OCI-LY1 (cell line): ENCODE results near the gene PPP1R27.
A peak's percentile ranks its signal among the peaks of the same experiment; 100 is the strongest.

ENCODE experiments used
- H2AFZ ChIP-seq: fragments of 200-600 bp; sonication (generic), shearing (Covaris generic); 2 replicates; pipeline ENCODE4 v1.6.0; 2014; ENCODE audit warnings: antibody characterized with exemption, mild to moderate bottlenecking, low read length
- H3F3A ChIP-seq: fragments of 200-600 bp; sonication (generic), shearing (Covaris generic); 2 replicates; pipeline ENCODE4 v1.6.0; 2014; ENCODE audit warnings: mild to moderate bottlenecking, antibody characterized with exemption, low read length, moderate library complexity; ENCODE audit not compliant: insufficient read depth
- H3K27ac ChIP-seq: fragments of 200-600 bp; sonication (generic); 2 replicates; pipeline ENCODE4 v1.5.1; 2014; ENCODE audit warnings: low read length, mixed run types, mild to moderate bottlenecking, low read depth; ENCODE audit not compliant: poor library complexity, severe bottlenecking
- H3K27me3 ChIP-seq: fragments of 200-600 bp; sonication (generic); 2 replicates; pipeline ENCODE4 v1.6.0; 2014; ENCODE audit warnings: antibody characterized with exemption, mild to moderate bottlenecking, low read length, moderate library complexity; ENCODE audit not compliant: insufficient read depth
- H3K36me3 ChIP-seq: fragments of 200-600 bp; sonication (generic); 2 replicates; pipeline ENCODE4 v1.6.1; 2014; ENCODE audit warnings: mild to moderate bottlenecking, antibody characterized with exemption, low read length, moderate library complexity, mixed read lengths; ENCODE audit not compliant: insufficient read depth
- H3K4me1 ChIP-seq: fragments of 200-600 bp; sonication (generic); 2 replicates; pipeline ENCODE4 v1.5.1; 2014; ENCODE audit warnings: mild to moderate bottlenecking, low read length, moderate library complexity; ENCODE audit not compliant: insufficient read depth, severe bottlenecking
- H3K4me2 ChIP-seq: fragments of 200-600 bp; sonication (generic), shearing (Covaris generic); 2 replicates; pipeline ENCODE4 v1.6.1; 2014; ENCODE audit warnings: low read length
- H3K4me3 ChIP-seq: fragments of 200-600 bp; sonication (generic); 2 replicates; pipeline ENCODE4 v1.5.1; 2014; ENCODE audit warnings: low read length, low read depth, mild to moderate bottlenecking, mixed read lengths; ENCODE audit not compliant: poor library complexity, severe bottlenecking
- H3K79me2 ChIP-seq: fragments of 200-600 bp; shearing (Covaris generic); 2 replicates; pipeline ENCODE4 v1.6.1; 2016; ENCODE audit warnings: mixed run types, low read length, mixed read lengths; ENCODE audit not compliant: insufficient read depth
- H3K9ac ChIP-seq: fragments of 200-600 bp; sonication (generic), shearing (Covaris generic); 2 replicates; pipeline ENCODE4 v1.6.1; 2014; ENCODE audit warnings: mild to moderate bottlenecking, low read length, mixed read lengths
- H3K9me2 ChIP-seq: fragments of 200-600 bp; sonication (generic), shearing (Covaris generic); 2 replicates; pipeline ENCODE4 v1.6.1; 2014; ENCODE audit warnings: low read depth, mild to moderate bottlenecking, low read length, mixed read lengths
- H3K9me3 ChIP-seq: fragments of 200-600 bp; shearing (Covaris generic); 2 replicates; pipeline ENCODE4 v1.6.1; 2014; ENCODE audit warnings: low read length, mixed read lengths
- H4K20me1 ChIP-seq: fragments of 200-600 bp; sonication (generic), shearing (Covaris generic); 2 replicates; pipeline ENCODE4 v1.6.0; 2016; ENCODE audit warnings: mild to moderate bottlenecking, low read length; ENCODE audit not compliant: insufficient read depth
- EZH2 ChIP-seq: fragments of 200-600 bp; sonication (generic), shearing (Covaris generic); IDR thresholded peaks from 2 replicates; pipeline ENCODE4 v1.8.0; 2017; ENCODE audit warnings: borderline replicate concordance, mixed run types, mild to moderate bottlenecking, antibody characterized with exemption, low read length, moderate library complexity, mixed read lengths
- TF ChIP-seq, protein P1 (sequence below): fragments of 200-600 bp; sonication (generic), shearing (Covaris generic); IDR thresholded peaks from 2 replicates; pipeline ENCODE4 v1.5.1; 2017; ENCODE audit warnings: mild to moderate bottlenecking, antibody characterized with exemption, low read length, moderate library complexity, mixed read lengths

Gene PPP1R27

GRCh38 chr17:81859906-81860755 lies 25.3 kb upstream of the PPP1R27 start, which contains the start of gene P4HB:
TSS of gene P4HB (minus strand) at chr17:81860535. CDS start at chr17:81860471, 64 bp downstream.
- H3K36me3 ChIP-seq, result peaks cover 54% of the 10 kb centered on the region
- no peaks in the 10 kb centered on the region for H3F3A ChIP-seq
- no peaks in the 10 kb centered on the region for H4K20me1 ChIP-seq
- H3K9me3 ChIP-seq, result no peaks in the 10 kb centered on the region
- peak within 1 kb of the TSS; percentile 98 for H3K4me3 ChIP-seq
- H3K4me1 ChIP-seq, result peaks cover 36% of the 10 kb centered on the region
- peak within 1 kb of the TSS; percentile 98 for H3K4me2 ChIP-seq
- TF ChIP-seq, protein P1, sequence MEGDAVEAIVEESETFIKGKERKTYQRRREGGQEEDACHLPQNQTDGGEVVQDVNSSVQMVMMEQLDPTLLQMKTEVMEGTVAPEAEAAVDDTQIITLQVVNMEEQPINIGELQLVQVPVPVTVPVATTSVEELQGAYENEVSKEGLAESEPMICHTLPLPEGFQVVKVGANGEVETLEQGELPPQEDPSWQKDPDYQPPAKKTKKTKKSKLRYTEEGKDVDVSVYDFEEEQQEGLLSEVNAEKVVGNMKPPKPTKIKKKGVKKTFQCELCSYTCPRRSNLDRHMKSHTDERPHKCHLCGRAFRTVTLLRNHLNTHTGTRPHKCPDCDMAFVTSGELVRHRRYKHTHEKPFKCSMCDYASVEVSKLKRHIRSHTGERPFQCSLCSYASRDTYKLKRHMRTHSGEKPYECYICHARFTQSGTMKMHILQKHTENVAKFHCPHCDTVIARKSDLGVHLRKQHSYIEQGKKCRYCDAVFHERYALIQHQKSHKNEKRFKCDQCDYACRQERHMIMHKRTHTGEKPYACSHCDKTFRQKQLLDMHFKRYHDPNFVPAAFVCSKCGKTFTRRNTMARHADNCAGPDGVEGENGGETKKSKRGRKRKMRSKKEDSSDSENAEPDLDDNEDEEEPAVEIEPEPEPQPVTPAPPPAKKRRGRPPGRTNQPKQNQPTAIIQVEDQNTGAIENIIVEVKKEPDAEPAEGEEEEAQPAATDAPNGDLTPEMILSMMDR, result no peak
- TF ChIP-seq EZH2, result no peak
- peaks cover 32% of the 10 kb centered on the region for H3K79me2 ChIP-seq
- H3K27me3 ChIP-seq, result no peaks in the 10 kb centered on the region
- no peaks in the 10 kb centered on the region for H3K9me2 ChIP-seq
- no peak within 1 kb of the TSS for H2AFZ ChIP-seq
- peak within 1 kb of the TSS; percentile 99 for H3K9ac ChIP-seq
- H3K27ac ChIP-seq, result peak within 1 kb of the TSS; percentile 47

- peaks cover 32% of the 10 kb centered on the region for H3K79me2 ChIP-seq
- H3K4me1 ChIP-seq, result peaks cover 36% of the 10 kb centered on the region
- H3K27ac ChIP-seq, result no peak overlapping the region
- TF ChIP-seq EZH2, result no peak
- TF ChIP-seq, protein P1, result no peak
- no peaks in the 10 kb centered on the region for H3K27me3 ChIP-seq
- H3K4me3 ChIP-seq, result peak overlapping the region; percentile 98
- H3K4me2 ChIP-seq, result peak overlapping the region; percentile 98
- peak overlapping the region; percentile 99 for H3K9ac ChIP-seq
- no peaks in the 10 kb centered on the region for H3F3A ChIP-seq
- no peaks in the 10 kb centered on the region for H3K9me3 ChIP-seq
- no peaks in the 10 kb centered on the region for H3K9me2 ChIP-seq
- no peaks in the 10 kb centered on the region for H4K20me1 ChIP-seq
- peaks cover 62% of the 10 kb centered on the region for H3K36me3 ChIP-seq
- no peak overlapping the region for H2AFZ ChIP-seq
These were observed 24.4 kb upstream of the PPP1R27 start for GRCh38 chr17:81858967-81859905.

DNA sequence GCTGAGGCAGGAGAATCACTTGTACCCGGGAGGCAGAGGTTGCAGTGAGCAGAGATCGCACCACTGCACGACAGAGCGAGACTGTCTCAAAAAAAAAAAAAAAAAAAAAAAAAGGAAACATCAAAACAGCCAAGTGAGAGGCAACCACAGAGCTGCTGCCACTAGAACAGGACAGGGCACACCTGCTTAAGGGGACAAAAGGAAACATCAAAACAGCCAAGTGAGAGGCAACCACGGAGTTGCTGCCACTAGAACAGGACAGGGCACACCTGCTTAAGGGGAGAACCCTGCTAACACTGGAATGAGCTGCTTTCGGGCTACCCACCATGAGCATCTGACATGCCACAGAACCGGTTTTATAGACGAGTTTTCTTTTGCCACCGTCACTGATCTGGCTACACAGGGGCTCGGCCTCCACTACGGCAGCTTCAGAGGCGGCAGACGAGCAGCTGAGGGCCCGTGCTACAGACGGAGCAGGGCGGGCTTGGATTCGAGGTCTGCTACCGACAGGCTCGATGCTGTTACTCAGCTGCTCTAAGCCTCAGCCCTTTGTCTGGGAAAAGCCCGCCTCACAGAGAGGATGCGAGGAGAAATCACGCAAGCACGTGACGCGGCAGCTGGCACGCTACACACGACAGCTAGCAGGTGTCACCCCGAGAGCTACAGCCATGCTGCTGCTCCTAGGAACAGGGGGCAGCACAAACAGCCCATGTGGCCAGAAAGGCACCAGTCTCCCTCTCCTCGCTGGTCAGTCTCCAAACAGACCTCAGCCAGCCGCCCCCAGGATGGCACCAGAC lies 23.5 kb upstream of the PPP1R27 start:
- H3K9ac ChIP-seq, result no peak overlapping the region; the same call in 1 of the 2 replicates
- no peak overlapping the region for H2AFZ ChIP-seq
- no peaks in the 10 kb centered on the region for H3F3A ChIP-seq
- peaks cover 64% of the 10 kb centered on the region for H3K36me3 ChIP-seq
- H3K79me2 ChIP-seq, result peaks cover 32% of the 10 kb centered on the region
- no peaks in the 10 kb centered on the region for H3K9me3 ChIP-seq
- H3K4me1 ChIP-seq, result peaks cover 36% of the 10 kb centered on the region
- H3K27ac ChIP-seq, result no peak overlapping the region
- H3K4me2 ChIP-seq, result peak overlapping the region; percentile 98
- no peaks in the 10 kb centered on the region for H4K20me1 ChIP-seq
- H3K9me2 ChIP-seq, result no peaks in the 10 kb centered on the region
- H3K4me3 ChIP-seq, result peak overlapping the region; percentile 98
- no peak for TF ChIP-seq EZH2
- TF ChIP-seq, protein P1, result no peak
- no peaks in the 10 kb centered on the region for H3K27me3 ChIP-seq
